ENCODE measurements around the gene LUM.

LUM gene, protein sequence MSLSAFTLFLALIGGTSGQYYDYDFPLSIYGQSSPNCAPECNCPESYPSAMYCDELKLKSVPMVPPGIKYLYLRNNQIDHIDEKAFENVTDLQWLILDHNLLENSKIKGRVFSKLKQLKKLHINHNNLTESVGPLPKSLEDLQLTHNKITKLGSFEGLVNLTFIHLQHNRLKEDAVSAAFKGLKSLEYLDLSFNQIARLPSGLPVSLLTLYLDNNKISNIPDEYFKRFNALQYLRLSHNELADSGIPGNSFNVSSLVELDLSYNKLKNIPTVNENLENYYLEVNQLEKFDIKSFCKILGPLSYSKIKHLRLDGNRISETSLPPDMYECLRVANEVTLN

DNA sequence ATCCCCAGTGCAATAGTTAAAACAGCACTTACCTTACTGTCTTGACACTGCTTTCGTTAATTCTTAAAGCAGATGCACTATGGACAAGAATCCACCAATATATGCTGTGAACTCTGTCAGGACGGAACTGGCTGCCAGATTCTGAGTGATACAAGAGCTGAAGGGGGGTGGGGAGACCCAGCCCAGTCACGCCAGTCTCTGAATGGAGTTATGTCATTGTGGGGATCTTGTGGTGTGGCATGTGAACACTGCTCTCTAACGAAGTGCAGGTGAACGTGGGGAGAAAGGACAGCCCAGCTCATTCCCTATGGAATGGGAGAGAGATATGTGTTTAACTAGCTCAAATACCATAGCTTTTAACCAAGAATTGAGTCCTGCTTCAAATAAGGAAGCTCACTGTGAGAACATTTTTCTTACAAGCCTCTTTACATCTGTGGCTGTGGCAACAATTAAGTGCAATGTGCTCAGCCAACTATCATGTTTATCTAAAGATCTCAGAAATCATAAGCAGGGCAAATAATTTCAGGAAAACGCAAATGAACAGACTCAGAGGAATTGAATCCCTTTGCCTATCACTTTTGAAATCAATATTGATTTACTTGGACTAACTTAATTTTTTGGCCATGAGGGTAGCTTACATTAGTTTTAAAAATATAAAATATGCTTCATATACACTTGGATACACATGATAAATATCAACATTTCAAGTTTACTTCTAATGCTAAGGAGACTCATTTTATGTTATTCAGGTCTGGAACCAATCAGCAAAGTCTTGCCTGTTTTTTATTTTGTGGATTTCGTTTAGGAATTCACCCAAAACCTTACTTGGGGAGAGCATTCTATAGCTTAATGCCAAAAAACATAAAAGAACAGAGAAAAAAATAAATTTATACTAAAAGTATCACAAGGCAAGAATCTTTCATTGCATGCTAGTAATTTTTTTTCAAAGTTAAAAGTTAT, at the start of gene LUM:
Gene LUM (minus strand): TSS at position 129 of the 960 bp plus-strand sequence. CDS start 2,515 bp downstream, outside the sequence.
- no peak for DNase-seq

DNA sequence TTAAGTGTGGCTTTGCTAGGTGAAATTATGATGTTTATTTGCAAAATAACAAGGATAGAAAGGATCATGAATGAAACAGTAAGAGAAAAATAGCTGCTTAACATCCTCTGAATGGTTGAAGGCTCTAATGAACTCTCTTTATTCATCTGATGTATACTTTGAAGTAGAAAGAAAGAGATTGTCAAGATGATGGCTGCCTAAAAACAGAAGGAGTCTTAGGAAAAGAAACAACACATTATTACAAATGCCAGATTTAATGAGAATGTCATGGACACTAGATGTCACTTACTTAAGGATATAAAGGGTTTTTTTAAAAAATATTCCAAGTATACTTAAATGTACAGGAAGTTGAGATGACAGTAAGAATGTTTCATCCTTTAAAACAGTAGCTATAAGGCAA, 49.7 kb upstream of the LUM start:
- DNase-seq: no peak

DNA sequence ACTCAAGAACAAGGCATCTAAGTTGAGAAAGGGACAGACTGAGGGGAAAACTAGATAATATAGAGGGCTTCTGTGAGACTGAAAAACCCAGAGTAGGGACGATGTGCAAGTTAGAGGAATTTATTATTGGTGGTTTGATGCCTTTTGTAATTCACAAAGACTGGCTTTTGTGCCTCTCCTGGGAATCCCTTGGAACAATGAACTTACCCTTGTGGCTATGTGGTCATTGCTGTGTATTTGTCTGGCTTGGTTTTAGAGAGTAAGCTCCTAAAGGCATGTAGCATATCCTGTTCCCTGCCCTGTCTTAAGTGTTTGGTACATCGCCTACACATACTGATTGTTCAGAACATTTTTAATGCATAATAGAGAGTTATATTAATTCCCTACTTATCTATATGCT, 44.7 kb upstream of the LUM start:
- no peak for DNase-seq

DNA sequence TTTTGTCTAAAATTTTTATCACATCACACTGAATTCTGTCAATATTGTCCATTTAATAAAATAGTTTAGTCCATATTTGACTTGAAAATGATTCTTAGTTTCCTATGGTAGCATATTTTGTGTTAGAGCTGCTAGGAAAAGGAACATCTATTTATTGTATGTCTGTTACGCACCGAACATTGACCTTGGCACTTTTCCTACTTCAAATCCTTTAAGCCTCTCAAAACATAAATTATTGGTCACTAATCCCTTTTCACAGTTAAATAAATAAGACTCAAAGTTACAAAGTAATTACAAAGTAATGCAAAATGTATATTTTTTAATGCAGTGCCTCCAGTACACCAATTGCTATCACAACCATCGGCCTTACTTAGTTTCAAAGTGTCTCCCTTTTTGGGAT, 42.8 kb upstream of the LUM start:
- DNase-seq: no peak

DNA sequence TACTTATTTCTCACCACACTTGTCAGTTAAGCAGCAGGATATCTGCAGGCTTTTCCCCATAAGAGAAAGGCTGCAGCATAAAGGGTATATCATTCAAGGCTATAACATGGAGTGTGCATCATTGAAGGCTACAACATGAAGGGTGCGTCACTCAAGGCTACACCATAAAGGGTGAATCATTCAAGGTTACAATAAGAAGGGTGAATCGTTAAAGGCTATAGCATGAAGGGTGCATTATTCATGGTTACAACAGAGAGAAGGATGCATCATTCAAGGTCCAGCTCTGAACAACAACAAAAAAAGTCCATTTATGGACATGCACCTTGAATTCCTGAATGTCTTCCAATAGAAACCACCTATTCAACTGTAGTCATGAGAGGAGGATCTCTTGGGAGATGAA, 32.8 kb upstream of the LUM start:
- no peak for DNase-seq

DNA sequence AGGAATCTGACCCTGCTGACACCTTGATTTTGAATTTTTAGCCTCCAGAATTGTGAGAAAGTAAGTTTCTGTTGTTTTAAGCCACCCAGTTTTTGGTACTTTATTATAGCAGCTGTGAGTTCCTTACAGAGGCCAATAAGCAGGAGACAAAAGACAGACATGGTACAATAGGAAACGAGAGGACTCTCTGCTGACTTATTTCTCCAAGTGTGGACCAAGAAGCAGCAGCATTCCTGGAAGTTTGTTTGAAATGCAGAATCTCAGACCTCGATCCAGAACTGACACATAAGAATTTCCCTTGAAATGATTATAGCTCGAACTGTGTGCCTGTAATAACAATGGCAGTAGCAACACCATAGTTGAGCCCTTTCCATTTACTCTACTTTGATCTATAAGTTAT, 31.9 kb upstream of the LUM start:
- no peak for DNase-seq

DNA sequence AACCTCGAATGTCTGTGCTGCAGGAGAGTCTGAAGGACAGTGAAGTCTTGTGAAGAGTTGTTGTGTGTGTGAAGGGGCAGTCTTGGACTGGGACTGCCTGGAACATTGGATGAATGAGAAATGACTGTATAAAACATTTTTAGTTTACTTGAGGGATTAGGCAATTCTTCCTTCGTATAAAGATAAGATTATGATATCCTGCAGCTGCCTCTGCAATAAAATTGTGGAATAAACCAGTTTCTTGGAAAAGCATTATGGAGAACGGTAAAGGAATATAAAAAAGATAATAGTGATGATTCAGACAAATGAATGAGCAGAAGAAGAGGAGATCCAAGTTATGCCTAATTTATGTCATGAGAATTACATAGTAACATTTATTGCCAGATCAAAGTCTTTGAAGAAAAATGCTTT, 30.9 kb upstream of the LUM start:
- no peak for DNase-seq

DNA sequence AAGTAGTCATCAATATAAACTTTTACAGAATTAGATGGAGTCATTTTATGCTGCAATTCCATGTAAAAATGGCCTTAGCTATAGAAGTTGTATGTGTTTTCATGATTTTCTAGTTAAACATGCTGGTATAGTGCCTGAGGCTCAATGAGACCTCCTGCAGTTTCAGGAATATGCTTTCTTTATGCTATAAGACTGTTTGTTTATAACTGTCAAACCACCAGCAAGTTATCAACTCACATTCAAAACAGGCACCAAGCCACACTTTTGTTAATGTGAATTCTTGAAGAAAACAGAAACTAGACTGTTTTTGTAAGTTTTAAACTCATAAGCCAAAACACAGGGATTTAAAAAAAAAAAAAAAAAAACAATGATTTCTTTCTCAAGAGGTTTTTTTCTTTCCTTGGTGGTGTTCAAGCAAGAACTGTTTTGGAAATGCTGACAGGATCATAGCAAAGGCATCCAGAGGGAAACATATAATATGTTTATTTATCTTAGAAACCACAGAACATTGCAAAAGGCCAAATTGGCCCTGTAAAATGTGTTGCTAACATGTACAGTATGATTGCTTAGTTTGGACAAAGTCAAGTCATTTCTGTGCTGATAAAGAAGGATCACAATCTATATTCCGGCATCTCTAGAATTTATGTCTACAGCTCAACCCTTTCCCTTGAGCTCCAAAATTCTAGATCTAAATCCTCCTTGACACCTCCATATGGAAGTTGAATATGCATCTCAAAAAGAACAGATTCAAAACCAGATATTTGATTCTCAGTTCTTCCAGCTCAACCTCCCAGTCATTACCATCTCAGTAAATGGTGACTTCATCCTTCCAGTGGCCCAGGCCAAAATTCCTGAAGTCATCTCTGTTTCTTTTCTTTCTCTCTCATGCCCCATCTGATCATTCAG, 29.0 kb upstream of the LUM start:
- DNase-seq: no peak

DNA sequence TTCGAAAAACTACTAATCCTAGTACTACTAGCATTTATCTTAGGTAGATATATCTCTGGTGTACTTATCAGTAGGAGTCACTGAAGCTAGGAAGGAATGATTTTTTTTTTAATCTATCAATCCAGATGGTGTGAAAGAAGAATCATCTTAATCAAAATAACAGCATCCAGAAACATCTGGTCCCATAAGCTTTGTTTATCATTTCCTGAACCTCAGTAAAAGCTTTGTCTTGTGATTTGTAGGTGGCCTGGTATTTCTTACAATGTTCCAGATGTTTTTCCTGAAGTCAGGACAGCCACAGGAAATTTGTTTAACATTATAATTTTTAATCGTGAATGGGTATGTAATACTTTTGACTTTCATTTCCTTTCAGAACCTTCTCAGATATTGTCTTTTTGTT, 28.0 kb upstream of the LUM start:
- DNase-seq: no peak

DNA sequence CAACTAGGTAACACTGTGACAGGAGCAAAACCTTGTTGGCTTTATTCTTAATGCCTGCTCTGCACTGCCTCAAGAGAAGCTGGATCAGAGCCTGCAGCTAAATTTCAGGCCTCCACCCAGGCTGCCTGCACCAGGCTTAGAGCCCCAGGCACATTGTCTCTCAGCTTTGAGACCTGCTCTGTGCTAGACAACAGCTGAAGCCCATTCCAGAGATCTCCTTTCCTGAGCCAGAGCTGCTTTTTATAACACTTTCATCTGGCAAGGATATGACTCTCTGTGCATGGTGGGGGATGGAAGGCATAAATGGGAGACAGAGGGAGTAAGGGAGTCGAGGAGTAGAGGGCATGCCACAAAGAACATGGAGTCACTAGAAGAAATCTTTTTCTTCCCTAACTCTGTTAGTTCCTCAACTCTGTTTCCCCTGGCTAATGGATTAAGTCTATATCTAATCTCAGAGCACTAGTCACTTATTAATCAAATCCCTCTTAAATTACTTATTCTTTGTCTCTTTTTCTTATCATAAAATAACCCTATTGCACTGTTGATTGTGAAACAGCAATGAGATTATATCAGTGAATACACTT, 27.1 kb upstream of the LUM start:
- no peak for DNase-seq

DNA sequence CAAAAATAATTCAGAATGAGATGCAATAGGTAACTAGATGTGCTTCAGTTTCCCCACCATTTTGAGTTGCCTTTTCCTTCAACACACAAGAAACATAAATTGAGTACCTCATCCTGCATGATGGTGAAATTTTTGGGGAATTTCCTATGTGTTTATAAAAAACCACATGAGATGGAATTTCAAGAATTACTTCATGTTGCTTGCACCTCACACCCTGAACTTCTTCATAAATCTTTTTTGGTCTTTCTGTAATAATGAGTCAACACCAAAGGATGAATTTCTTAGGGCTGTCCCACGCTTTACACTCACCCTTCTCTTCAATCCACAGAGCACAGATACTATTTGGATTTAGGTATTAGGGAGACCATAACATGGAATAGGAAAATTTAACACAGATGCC, 22.6 kb upstream of the LUM start:
- no peak for DNase-seq

DNA sequence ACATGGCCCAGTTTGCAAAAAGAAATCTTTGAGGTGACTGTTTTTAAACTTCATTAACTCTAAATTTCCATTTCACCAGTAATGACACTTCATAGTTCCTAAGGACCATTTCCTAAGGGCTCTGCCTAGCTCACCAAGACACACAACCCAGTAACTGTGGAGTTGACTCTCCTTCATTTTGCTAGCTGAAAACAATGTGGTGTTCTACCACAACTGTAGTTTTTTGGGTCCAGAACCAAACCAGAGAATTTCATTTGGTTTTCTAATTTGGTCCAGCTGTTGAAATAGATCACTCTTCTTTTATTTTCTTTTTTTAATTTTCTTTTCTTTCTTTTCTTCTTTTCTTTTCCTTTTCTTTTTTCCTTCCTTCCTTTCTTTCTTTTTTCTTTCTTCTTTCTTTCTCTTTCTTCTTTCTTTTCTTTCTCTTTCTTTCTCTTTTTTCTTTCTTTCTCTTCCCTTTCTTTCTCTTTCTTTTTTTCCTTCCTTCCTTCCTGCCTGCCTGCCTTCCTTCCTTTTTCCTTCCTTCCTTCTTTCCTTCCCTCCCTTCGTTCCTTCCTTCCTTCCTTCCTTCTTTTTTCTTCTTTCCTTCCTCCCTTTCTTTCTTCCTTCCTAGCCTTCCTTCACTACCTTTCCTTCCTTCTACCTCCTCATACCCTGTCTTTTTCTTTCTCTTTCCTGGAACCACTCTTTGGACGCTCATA, 18.5 kb upstream of the LUM start:
- DNase-seq: no peak

DNA sequence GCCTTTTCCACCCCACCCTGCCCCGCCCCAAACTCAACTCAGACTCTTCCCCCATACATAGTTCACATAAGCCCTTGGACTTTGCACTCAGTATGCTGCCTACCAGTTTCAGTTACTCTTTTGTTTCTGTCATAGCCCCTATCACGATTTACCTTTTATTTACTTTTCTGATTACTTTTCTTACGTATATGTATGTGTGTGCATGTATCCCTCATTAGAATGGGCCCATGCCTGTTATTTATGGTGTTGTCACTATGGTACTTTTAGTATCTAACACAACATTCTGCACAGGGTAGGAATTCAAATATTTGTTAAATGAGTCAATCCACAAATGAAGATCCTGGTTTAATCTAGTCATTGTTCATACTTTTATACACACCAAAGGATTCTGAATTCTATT, 16.5 kb upstream of the LUM start:
- DNase-seq: no peak

DNA sequence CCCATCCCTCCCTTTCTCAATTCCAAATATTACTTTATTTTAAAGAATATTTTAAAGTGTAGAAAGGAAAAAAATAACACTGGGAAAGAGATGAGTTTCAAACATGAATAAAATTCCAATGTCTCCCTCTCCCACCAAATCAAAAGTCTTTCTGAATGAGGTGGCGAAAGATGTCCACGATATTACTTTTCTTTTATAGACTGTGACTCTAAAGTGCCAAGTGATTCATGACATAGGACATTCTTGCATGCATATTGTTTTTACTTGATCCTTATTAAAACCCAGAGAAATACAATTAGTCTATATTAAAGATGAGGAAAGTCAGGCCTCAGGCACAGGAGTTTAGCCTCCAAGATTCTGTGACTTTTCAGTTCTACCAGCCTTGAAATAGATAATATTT, 16.0 kb upstream of the LUM start:
- DNase-seq: no peak

DNA sequence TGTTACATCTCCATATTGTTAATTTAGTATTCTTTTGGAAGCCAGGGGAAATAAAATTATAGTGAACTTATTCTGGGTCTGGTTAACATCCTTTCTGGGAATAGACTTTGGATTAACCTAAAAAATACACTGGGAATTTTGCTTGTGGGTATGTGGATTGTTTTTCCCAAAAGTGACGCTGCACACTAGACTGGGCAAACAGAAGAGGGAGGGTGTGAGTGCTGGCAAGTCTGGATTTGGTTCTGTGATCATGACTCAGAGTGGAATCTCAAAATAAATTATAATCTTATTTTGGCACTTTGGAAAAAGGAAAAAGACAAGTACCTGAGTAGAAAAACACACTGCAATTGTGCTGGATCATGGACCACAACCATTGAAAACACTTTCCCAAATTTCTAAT, 15.2 kb upstream of the LUM start:
- DNase-seq: no peak

DNA sequence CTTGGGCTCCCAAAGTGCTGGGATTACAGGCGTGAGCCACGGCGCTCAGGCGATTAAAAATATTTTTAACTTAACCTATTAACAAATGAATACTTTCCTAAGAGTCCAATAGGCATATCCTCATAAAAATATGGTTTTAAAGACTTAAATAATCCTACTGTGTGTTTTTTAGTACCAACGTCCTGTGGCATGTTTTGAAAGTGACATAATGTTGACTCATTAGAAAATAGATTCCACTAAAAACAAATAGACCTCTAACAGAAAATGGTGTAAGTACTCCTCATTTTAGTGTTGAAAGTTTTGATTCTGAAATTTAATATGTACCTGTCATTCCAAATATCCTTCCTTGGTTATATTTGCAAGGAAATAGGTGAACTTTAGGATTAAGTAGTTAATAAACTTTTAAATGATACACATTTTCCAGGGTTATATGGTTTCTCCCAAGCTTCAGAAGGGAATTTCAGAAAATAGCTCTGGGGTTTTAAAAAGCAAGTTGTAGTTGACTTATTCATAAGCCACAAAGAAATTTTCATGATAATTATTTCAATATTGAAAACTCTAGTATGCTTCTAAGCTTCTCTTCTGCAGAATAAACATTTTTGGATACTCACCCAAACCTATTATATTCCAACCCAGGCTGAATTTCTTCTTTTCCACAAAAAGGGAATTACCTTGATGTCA, 12.1 kb upstream of the LUM start:
- no peak for DNase-seq

DNA sequence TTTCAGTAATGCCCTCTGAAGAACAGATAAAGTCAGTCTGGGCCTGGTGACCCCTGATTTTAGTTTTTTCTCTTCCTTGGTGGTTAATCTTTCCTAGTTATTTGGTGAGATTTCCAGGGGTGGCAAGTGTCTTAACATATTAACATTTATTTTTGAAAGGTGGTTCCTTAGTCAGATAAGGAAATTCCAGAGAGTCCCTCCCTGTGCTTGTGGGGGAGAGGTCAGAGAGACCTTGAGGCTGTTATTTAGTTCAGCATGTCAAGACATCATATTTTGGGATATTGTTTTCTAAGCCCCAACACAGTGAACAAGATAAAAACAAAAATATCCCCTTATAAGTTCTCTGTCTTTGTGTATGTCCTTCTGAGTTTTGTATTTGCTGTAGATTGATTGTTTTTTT, 9.5 kb upstream of the LUM start:
- DNase-seq: no peak

DNA sequence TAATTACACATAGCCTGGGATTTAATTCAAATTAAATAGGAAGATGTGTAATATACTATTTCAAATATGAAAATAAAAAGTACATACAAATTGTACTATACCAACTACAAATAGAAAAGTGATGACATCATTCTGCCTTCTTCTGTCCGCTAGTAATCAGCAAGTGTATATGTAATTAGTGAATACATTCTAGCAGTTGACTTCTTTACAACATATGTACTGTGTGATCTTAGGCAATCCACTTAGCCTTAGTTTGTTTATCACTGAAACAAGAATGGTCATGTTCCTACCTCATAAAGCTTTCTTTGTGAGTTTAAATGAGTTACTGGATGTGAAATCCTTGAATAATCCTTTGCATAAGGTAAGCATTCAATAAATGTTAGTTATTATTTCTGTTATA, 7.8 kb upstream of the LUM start:
- no peak for DNase-seq

DNA sequence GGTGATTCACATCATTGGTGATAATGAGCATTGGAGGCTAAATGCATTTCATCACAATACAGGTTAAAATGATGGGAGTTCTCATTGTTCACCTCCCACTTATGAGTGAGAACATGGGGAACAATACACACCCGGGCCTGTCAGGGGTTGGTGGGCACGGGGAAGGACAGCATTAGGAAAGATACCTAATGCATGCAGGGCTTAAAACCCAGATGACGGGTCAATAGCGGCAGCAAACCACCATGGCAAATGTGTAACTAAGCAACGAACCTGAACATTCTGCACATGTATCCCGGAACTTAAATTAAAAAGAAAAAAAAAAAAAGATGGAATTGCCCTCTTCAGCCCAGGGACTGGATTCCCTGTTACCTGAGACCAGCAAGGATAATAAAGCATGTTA, 2.3 kb upstream of the LUM start:
- no peak for DNase-seq

DNA sequence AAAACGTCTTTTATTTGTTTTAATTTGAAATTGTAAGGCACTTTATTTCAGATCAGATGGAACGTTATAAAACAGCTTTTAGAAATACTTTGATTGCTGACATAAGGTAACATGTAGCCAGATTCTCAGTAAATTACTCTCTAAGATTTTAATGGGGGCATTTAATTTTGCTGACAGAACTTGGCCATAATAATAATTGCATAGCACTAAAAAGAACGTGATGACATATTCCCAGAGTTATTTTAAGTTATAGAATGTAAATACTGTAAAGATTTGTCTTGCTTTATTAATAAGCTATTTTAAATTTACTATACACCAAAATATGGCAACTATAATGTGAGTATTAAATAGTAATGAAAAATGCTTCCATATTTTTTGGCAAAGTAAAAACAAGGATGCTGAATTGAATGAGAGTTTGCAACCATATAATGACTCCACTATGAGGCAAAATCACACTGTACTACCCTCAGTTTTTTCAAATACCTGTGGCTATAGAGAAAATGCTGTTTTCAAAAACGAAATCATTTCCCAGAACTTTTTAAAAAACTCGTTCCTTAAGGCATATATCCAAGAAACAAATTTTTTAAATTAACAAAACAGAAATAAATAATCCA, 876 bp downstream of the LUM start:
- no peak for DNase-seq
